Progenitor cell of endocrine pancreas (in vitro differentiated cells): ENCODE measurements around the gene PCBP4. TPM values are rescaled to one million over a fixed set of nuclear protein-coding genes. Genes with fewer than 3 reads are reported as not detected.

Experiments used
- DNase-seq: peaks from one replicate; pipeline ENCODE4 v3.0.0; 2021; ENCODE audit warnings: low spot score; ENCODE audit not compliant: unreplicated experiment
- H3K27ac Mint-ChIP-seq: 2 replicates; pipeline ENCODE4 v1.8.0; 2021; ENCODE audit warnings: mild to moderate bottlenecking, moderate library complexity, mixed read lengths
- H3K27me3 Mint-ChIP-seq: 2 replicates; pipeline ENCODE4 v1.8.0; 2021; ENCODE audit warnings: mixed read lengths
- H3K36me3 Mint-ChIP-seq: 2 replicates; pipeline ENCODE4 v1.8.0; 2022; ENCODE audit warnings: mixed read lengths; ENCODE audit not compliant: insufficient read depth
- H3K4me1 Mint-ChIP-seq: 2 replicates; pipeline ENCODE4 v1.8.0; 2021; ENCODE audit warnings: low read depth, mixed read lengths
- H3K4me3 Mint-ChIP-seq: 2 replicates; pipeline ENCODE4 v1.8.0; 2021; ENCODE audit warnings: low read depth, mild to moderate bottlenecking, moderate library complexity, mixed read lengths
- H3K9me3 Mint-ChIP-seq: 2 replicates; pipeline ENCODE4 v1.8.0; 2021; ENCODE audit warnings: low read depth, mixed read lengths
- CTCF ChIP-seq: fragments of 200-600 bp; sonication (generic); IDR thresholded peaks from one replicate; pipeline ENCODE4 v1.5.0; 2021; ENCODE audit warnings: antibody characterized with exemption, mild to moderate bottlenecking; ENCODE audit not compliant: unreplicated experiment
- total RNA-seq: library from RNA; stranded (reverse); gene quantifications from 2 replicates; pipeline ENCODE4 v1.2.1, GENCODE V29; 2021

PCBP4 gene
- total RNA-seq, 1 donor from 2014 or later, result 160 TPM

- no peak for DNase-seq
- Mint-ChIP-seq H3K36me3 (peaks cover 1% of the 10 kb centered on the region), H3K4me1 (peaks cover 10% of the 10 kb centered on the region), H3K4me3 (no peak overlapping the region), H3K9me3 (no peaks in the 10 kb centered on the region), H3K27me3 (peaks cover 19% of the 10 kb centered on the region), H3K27ac (no peak overlapping the region)
- no peak for TF ChIP-seq CTCF
Observed at GRCh38 chr3:51999846-52000245, 32.6 kb upstream of the PCBP4 start.

GRCh38 chr3:51998774-51999173 lies 31.5 kb upstream of the PCBP4 start:
- H3K4me3 Mint-ChIP-seq, result no peak overlapping the region
- peaks cover 17% of the 10 kb centered on the region for H3K4me1 Mint-ChIP-seq
- H3K9me3 Mint-ChIP-seq, result no peaks in the 10 kb centered on the region
- peaks cover 9% of the 10 kb centered on the region for H3K36me3 Mint-ChIP-seq
- H3K27me3 Mint-ChIP-seq, result peaks cover 19% of the 10 kb centered on the region
- no peak for TF ChIP-seq CTCF
- no peak overlapping the region for H3K27ac Mint-ChIP-seq
- no peak for DNase-seq

GRCh38 chr3:51997935-51998596 lies 30.8 kb upstream of the PCBP4 start:
- Mint-ChIP-seq H3K36me3 (peaks cover 11% of the 10 kb centered on the region), H3K27ac (peak overlapping the region; percentile 50)
- no peak for TF ChIP-seq CTCF

GRCh38 chr3:51997172-51997571 lies 29.9 kb upstream of the PCBP4 start:
- peaks cover 3% of the 10 kb centered on the region for H3K27me3 Mint-ChIP-seq
- H3K36me3 Mint-ChIP-seq, result peaks cover 12% of the 10 kb centered on the region
- peak overlapping the region; percentile 32 for H3K4me3 Mint-ChIP-seq
- DNase-seq, result no peak
- H3K27ac Mint-ChIP-seq, result no peak overlapping the region
- H3K4me1 Mint-ChIP-seq, result peaks cover 19% of the 10 kb centered on the region
- no peak for TF ChIP-seq CTCF
- no peaks in the 10 kb centered on the region for H3K9me3 Mint-ChIP-seq

More at GRCh38 chr3:51997935-51998596, 30.8 kb upstream of the PCBP4 start:
- Mint-ChIP-seq H3K27me3 (peaks cover 12% of the 10 kb centered on the region), H3K4me1 (peaks cover 19% of the 10 kb centered on the region), H3K4me3 (no peak overlapping the region), H3K9me3 (no peaks in the 10 kb centered on the region)
- no peak for DNase-seq

GRCh38 chr3:51995346-51996163 lies 28.3 kb upstream of the PCBP4 start, which contains the start of gene RPL29:
RPL29 (minus strand) TSS chr3:51995895; CDS start chr3:51995461, 434 bp downstream.
- no peaks in the 10 kb centered on the region for H3K27me3 Mint-ChIP-seq
- no peaks in the 10 kb centered on the region for H3K9me3 Mint-ChIP-seq
- TF ChIP-seq CTCF, result no peak
- H3K36me3 Mint-ChIP-seq, result peaks cover 17% of the 10 kb centered on the region
- H3K27ac Mint-ChIP-seq, result peak within 1 kb of the TSS; percentile 100
- peaks cover 19% of the 10 kb centered on the region for H3K4me1 Mint-ChIP-seq
- DNase-seq, result peak; percentile 71
- H3K4me3 Mint-ChIP-seq, result peak within 1 kb of the TSS; percentile 100
